NCI-H446 (cell line): ENCODE measurements around the gene TNIK.

ENCODE experiments used
- DNase-seq, 2 experiments: peaks; one replicate each; lab custom pipeline; 2025; lab: John Stamatoyannopoulos, UW

TNIK gene

GRCh38 chr3:171088964-171089754 lies 371.0 kb downstream of the TNIK start:
- DNase-seq, result peak; percentile 61 to 84

DNA sequence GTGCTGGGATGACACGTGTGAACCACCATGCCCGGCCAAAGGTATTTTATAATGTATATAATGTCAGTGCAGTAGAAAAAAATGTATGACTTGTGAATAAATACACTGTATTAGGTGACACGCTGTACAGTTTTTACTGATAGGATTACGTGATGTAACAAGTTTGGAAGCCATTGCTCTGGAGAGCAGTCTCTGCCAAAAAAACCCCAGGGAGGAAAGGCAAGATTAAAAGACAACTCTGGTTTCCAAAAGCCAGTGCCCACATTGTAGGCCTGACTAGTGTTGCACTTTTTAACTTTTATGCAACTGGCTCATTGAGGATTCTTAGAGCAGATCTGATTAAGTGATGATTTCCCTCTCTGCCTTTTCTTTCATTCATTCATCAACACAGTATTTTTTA lies 371.7 kb downstream of the TNIK start:
- peak in 1 of 2 experiments; percentile 31 for DNase-seq

GRCh38 chr3:171086914-171087313 lies 373.3 kb downstream of the TNIK start:
- no peak for DNase-seq

DNA sequence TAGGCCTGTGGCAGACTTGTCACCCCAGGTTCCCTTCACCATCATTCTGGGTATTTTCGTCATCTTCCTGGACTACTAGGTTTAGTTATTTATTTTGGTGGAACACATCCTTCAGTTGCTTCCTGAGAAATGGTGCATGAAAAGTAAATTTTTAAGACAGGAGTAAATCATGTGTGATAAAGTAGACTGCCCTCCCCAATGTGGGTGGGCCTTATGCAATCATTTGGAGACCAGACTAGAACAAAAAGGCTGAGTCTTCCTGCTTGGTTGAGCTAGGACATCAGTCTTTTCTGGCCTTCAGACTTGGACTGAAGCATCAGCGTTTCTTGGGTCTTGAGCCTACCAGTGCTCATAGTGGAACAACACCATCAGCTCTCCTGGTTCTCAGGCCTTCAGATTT lies 382.9 kb downstream of the TNIK start:
- no peak for DNase-seq

GRCh38 chr3:171072432-171072831 lies 387.8 kb downstream of the TNIK start:
- no peak for DNase-seq

GRCh38 chr3:171068658-171069057 lies 391.5 kb downstream of the TNIK start:
- no peak for DNase-seq

DNA sequence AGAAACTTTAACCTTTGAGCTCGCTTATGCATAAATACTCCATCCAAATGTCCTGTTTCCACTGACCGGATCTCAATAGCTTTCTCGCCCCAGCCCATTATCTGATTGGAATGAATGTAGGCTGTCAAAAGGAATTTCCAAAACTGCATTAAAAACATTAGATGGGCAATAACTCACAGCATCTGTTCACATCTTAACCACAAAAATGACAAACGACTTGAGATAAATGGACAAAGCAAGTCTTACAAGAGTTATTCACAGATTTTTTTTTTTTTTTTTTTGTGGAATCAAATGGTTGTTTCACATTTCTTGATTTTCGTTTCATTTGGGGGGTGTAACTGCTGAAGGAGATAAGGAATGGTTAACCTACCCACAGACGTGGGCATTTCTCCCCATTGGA lies 394.0 kb downstream of the TNIK start:
- DNase-seq, result no peak

- DNase-seq, result no peak
These were observed 394.5 kb downstream of the TNIK start for GRCh38 chr3:171065732-171066131.

DNA sequence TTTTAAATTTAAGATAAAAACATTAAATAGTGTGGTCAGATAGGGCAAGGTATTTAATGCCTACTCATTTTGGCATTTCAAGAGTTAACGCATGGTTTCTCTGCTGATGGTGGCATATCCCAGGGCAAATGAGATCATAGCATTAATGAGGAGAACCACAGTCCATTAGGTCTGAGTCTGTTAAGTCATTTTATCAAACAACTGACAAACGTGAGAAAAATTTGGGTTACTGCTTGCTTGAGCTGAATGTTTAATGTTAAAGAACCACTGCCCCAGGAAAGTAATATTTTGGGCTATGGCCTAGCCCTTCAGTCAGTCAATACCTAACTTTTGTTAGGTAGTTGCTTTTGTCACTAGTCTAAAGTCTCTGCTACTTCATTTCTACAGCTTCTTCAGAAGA lies 395.7 kb downstream of the TNIK start:
- DNase-seq, result no peak

DNA sequence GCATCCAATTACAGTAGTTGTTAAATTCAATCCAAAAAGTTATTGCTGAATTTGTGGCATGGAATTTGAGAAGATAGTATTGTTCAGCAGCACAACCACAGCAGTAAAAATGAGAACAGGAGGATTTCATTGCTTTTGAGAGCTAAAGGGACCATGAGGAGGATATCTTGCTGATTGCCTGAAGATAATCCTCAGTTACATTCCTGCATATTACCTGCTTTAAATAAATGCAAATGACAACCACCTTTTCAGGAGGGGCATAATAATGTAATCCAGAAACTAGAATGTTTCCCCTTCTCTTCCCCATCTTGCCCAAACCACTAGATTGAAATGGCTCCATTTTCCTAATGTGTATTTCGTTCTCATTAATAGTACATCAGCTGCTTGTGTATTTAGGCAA lies 398.5 kb downstream of the TNIK start:
- DNase-seq, result no peak

- no peak for DNase-seq
These were observed 400.2 kb downstream of the TNIK start for GRCh38 chr3:171059978-171060377.

DNA sequence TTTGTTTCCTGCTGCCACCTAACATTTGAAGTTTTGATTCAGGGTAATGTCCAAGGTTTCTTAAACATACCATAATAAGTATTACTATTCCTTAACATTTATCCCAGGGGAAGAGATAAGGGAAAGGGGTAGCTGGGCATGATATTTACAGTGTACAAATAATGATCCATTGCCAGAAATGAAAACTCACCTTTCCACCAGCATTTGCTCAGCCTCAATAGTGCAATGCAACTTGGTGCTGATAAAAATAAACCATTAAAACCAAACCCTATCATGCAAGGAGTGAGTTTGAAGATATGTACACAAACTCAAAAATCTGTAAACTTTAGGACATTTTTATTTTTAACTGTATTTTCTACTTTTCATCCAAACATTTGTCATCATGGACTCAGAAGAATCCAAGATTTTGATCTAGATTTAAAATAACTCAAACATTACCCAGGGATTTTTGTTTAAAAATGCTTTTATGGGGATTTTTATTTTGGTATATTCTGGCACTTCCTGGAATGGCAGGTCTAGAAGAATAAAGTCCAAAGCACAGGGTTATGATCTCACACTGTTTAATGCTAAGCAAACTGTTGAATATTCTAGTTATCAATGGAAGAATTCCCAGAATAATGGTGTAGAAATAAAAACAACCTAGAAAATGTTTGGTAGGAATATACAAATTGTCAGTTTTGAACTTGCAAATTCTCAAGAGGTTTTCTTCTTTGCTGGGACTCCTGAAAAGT lies 401.2 kb downstream of the TNIK start:
- DNase-seq, result no peak

DNA sequence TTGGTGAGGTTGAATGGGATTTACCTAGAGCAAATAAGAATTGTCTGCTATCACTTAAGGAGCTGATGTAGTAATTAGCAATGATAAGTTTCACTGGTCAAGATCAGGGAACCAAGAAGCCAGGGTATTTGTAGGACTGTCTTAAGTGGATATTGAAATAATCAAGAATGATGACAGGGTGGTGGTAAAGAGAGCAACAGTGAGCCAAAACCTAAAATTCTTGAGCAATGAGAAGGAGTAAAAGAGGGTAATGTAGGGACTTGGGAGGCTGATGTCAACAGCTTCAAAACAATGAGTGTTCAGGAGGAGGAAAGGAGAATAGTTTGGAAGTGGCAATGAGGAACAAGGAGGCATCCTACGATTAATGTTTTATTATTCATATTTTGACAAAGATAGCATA lies 402.1 kb downstream of the TNIK start:
- no peak for DNase-seq

DNA sequence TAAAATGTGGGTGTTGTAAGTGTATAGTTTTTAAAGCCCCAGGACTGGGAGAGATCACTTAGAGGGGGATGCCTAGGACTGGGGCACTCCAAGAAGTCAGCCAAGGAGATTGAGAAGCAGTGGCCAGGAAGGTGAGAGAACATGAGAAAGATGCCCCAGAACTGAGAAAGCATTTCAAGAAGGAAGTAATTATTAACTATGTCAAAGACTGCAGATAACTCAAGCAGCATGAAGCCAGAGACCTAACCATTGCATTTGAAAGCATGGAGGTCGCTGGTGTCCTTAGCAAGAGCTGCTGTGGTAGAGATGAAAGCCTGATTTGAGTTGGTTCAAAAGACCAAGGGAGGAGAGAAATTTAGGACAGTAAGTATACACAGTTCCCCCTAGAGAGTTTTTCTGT lies 403.1 kb downstream of the TNIK start:
- no peak for DNase-seq

DNA sequence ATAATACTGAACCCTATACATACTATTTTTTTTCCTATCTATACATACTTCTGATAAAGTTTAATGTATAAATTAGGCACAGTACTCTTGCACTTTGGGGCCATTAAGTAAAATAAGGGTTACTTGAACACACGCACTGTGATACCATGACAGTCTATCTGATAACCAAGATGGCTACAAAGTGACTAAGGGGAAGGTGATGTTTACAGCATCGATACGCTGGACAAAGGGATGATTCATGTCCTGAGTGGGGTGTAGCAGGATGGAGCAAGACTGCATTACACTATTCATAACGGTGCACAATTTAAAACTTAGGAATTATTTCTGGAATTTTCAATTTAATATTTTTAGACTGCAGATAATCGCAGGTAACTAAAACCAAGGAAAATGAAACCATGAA lies 403.7 kb downstream of the TNIK start:
- DNase-seq, result no peak

DNA sequence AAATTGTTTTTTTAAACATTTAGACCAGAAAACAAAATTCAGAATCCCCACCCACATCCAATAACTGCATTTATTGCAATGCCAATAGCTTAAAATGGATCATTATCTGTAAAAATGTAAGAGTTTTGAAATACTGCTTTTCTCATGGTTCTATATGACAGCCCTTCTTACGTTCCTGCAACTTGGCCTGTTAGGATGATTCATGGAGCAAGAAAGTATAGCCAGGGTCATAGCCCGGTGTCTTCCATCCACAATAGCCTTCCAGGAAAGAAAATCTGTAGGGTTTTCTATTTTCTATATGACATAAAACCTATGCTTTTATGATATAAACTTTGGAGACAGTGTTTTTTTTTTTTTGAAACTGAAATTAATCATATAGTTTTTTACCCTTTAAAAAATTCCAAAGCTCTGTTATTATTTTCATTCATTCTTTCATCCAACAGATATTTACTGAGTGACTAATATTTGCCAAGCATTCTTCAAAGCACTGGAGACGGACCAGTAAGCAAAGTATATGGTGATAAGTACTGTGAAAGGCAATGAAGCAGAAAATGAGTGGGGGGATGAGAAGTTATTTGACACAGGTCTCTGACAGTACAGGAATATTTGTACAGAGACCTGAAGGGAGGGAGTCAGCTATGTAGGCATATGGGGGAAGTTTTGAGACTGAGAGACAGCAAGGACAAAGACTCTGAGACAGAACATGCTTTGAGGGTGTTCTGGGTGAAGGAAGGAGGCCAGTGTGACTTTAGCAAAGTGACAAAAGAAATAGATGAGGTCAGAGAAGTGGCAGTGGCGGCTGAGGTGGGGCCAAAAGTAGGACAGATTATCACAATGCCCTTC lies 404.6 kb downstream of the TNIK start:
- DNase-seq, result peak in 1 of 2 experiments; percentile 8

- DNase-seq, result no peak
These were observed 405.3 kb downstream of the TNIK start for GRCh38 chr3:171054921-171055320.

- no peak for DNase-seq
These were observed 406.0 kb downstream of the TNIK start for GRCh38 chr3:171054231-171054630.

- DNase-seq, result peak; percentile 56 to 80
These were observed 410.3 kb downstream of the TNIK start for GRCh38 chr3:171049861-171050444.

- no peak for DNase-seq
These were observed 413.4 kb downstream of the TNIK start for GRCh38 chr3:171046760-171047159.

DNA sequence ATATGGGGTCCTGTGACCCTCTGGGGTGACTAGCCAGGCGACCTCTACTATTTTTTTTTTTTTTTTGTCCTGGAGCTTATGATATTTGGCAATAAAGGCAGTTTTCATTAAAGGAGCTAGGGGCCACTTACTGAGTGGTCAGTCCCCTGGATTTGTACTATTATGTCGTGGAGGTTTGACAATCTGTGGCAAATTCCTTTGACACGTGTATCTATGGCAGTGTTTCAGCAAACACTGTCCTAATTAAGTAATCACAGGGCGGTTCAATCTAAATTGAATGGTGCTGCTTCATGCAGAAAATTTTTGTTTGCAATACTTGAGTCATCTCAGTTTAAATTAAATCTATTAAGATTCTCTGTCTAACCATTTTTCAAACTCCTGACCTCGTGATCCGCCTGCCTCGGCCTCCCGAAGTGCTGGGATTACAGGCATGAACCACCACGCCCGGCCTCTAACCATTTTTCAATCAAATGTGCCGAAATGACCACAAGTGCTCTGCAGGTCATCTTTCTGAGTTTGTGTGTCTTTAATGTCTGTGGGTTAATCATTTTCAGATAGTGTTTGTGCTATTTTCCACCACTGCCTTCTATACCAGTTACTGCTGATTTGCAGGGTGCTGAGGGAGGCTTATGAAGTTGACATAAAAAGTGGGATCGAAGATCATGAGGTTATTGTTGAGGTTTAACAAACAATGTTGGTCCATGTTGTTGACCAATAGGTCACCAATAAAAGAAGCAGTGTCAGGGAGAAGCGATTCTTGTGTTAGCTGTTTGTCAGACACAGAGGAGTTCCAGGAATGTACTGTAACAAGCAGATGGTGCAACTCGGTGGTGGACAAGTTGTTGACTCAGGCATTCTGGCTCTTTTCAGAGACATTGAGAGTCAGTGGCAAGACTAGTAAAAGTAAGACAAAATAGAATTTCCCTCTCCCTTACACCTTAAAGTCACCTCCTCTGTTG lies 415.1 kb downstream of the TNIK start:
- DNase-seq, result peak in 1 of 2 experiments; percentile 58
